ENCODE data around the gene LINGO3.
A peak's percentile ranks its signal among the peaks of the same experiment; 100 is the strongest.

The LINGO3 gene

DNA sequence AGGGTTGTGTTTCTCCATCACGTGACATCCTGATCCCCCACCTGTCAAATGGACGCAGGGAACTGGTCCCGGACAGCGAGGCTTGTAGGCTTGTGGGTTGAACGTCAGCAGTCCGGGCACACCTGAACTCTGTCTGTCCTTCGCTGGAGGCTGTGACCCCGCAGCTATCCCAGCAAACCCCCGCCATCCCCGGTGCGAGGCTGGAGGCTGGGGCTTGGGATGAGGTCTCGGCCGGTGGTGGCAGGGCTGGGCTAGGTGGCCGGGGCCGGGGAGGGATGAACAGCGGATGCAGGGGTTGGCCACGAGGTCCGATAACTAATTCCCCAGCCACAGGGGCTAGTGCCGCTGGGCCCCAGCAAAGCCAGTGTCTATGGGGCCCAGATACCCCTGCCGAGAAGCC is 11.6 kb upstream of the LINGO3 start:
- no peak overlapping the region for H3K4me3 ChIP-seq (ENCODE audit: low read depth, low read length)
- TF ChIP-seq, protein P1, sequence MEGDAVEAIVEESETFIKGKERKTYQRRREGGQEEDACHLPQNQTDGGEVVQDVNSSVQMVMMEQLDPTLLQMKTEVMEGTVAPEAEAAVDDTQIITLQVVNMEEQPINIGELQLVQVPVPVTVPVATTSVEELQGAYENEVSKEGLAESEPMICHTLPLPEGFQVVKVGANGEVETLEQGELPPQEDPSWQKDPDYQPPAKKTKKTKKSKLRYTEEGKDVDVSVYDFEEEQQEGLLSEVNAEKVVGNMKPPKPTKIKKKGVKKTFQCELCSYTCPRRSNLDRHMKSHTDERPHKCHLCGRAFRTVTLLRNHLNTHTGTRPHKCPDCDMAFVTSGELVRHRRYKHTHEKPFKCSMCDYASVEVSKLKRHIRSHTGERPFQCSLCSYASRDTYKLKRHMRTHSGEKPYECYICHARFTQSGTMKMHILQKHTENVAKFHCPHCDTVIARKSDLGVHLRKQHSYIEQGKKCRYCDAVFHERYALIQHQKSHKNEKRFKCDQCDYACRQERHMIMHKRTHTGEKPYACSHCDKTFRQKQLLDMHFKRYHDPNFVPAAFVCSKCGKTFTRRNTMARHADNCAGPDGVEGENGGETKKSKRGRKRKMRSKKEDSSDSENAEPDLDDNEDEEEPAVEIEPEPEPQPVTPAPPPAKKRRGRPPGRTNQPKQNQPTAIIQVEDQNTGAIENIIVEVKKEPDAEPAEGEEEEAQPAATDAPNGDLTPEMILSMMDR (IDR thresholded peaks at IDR 0.05; ENCODE audit: low read depth, low read length) = no peak

DNA sequence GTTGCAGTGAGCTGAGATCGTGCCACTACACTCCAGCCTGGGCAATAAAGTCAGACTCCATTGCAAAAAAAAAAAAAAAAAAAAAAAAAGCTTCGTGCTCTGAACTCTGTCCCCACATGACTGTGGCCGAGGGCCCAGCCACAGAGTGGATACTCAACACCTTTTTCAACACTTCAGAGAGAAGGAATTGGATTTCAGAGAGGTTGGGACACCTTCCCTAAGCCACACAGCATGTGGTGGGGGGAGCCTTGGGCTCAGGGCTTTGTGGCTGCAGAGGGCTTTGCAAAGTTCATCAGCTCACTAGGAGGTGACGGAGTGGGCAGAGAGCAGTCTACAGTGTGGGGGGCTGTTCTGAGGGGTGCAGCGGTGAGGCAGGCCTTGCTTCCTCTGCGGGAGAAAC is 11.0 kb upstream of the LINGO3 start:
- H3K4me3 ChIP-seq (ENCODE audit: low read depth, low read length) = no peak overlapping the region
- TF ChIP-seq, protein P1 (IDR thresholded peaks at IDR 0.05; ENCODE audit: low read depth, low read length) = no peak

DNA sequence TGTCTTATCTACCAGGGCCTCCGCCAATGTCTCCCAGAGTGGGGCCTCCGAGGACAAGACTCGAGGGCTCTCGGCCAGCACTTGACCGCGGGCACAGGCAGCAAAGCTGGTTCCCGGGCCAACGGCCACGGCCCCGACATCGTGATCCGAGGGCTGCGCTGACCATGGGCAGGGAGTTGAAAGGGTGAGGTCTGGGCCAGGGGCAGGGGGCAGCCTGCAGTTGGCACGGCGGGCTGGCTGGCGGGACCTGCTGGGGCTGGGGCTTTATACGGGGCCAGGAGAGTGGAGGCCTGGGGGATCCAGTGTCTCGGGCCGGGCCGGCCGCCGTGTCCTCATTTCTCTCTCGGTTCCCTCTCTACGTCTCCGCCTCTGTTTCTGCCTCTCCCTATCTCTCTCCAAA is 9.8 kb upstream of the LINGO3 start:
- H3K4me3 ChIP-seq (ENCODE audit: low read depth, low read length) = no peak overlapping the region
- TF ChIP-seq, protein P1 (IDR thresholded peaks at IDR 0.05; ENCODE audit: low read depth, low read length) = no peak

DNA sequence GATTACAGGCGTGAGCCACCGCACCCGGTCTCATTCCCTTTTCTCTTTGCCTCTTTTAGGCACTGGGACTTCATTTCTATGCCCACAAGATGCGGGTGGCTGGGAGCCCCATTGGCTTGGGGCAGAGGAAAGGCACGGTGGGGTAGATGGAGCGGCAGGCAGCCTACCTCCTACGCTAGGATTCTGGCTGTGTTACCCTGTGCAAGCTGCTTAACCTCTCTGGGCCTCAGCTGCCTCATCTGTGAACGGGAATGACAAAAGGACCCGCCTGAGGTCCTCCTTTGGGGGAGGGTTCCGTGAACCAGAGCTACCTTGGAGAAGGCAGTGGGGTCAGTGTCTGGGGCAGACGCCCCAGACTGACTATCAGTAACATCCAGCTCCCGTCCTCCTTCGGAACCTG is 9.3 kb upstream of the LINGO3 start:
- no peak overlapping the region for H3K4me3 ChIP-seq (ENCODE audit: low read depth, low read length)
- TF ChIP-seq, protein P1 (IDR thresholded peaks at IDR 0.05; ENCODE audit: low read depth, low read length) = no peak

DNA sequence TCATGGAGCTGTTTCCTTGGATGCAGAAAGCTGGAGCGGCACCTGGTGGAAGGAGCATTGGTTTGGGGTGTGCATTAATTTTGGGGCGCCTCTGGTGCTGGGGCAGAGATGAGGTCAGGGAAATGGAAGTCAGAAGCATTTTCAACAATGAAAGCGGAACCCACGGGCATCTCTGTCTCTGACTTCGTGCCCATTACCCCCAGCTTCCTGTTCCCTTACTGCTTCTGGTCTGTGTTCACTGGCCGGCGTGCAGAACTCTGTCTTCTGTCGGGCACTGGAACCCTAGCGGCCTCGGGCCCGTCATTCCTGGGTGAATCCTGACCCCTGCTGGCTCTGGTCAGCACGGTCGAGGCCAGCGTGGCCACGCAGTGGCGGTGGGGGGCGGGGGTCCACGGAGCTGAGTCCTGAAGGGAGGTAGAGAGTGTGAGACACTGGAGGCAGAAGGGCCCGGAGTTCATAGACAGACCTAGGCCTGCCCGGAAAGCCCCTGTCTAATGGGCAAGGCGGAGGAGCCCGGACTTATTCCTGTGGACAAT is 7.9 kb upstream of the LINGO3 start:
- no peak overlapping the region for H3K4me3 ChIP-seq (ENCODE audit: low read depth, low read length)
- TF ChIP-seq, protein P1 (IDR thresholded peaks at IDR 0.05; ENCODE audit: low read depth, low read length) = peak; percentile 48

DNA sequence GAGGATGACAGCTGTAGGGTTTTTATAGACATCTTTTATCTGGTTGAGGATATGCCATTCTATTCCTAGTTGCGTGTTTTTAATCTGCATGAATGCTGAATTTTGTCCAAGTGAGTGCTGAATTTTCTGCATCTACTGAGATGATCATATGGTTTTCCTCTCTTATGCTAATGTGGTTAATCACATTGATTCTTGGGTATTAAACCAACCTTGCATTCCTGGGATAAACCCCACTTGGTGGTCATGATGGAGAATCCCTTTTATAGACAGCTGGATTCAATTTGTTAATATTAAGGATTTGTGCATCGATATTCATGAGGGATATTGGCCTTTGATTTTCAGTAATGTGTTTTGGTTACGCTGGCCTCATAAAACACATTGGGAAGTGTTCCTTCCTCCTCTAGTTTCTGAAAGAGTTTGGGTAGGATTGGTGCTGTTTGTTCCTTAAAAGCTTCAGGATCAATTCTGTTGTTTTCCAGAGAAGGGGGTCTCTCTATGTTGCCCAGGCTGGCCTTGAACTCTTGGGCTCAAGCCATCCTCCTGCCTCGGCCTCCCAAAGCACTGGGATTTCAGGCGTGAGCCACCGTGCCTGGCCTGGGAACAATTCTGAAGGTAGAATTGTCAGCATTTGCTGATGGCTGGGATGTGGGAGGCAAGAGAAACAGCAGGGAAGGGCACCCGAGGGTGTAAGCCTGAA is 7.3 kb upstream of the LINGO3 start:
- no peak overlapping the region for H3K4me3 ChIP-seq (ENCODE audit: low read depth, low read length)
- TF ChIP-seq, protein P1 (IDR thresholded peaks at IDR 0.05; ENCODE audit: low read depth, low read length) = no peak

DNA sequence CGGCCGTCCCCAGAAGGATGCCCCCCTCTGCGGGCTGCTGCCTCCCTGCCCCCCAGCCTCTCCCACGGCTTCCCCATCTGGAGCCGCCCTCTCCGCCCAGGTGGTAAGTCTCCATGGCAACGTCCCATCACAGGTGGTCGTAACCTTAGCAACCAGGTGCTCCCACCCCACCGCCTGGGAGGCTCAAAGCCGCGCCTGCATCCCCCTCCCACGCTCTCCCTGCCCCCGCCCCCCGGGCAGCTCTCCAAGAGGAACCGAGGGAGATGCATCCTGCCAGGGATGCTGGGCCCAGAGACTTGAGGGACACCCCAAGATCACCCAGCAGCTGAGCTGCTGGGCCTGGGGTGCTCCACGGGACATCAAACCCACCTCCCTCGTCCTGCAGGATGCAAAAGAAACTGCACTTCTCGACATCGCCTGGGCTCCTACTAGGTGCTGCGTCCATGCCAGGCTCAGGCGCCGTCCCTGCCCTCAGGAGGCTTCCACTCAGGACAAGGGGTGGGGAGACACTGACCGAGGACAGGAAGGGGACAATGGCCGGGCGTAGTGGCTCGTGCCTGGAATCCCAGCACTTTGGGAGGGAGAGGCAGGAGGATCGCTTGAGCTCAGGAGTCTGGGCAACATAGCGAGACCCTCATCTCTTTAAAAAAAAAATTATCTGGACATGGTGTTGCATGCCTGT is 5.0 kb upstream of the LINGO3 start:
- TF ChIP-seq, protein P1 (IDR thresholded peaks at IDR 0.05; ENCODE audit: low read depth, low read length) = no peak
- H3K4me3 ChIP-seq (ENCODE audit: low read depth, low read length) = no peak overlapping the region
